Right lobe of liver (tissue), 6 donors: ENCODE measurements around the gene PDPK1. TPM values are rescaled to one million over a fixed set of nuclear protein-coding genes. Genes with fewer than 3 reads are reported as not detected.

ENCODE experiments used
- ATAC-seq, 4 donors: fragments of 200-7000 bp; cut with Tn5 transposase; one replicate each; pipeline ENCODE4 v1.9.1; 2020; ENCODE audit warnings: mild to moderate bottlenecking in 4 of 4, moderate library complexity in 4 of 4
- DNase-seq, 3 donors: peaks; one replicate each; pipeline ENCODE4 v3.0.0-alpha.2; 2020
- H3K27ac ChIP-seq, 3 donors: fragments of 200-600 bp; one replicate each; pipeline ENCODE4 v1.8.0; 2022
- H3K27me3 ChIP-seq, 2 donors: fragments of 200-600 bp; one replicate each; pipeline ENCODE4 v1.8.0; 2022
- H3K36me3 ChIP-seq, 4 donors: fragments of 200-600 bp; sonication (generic) in 1 of 4; one replicate each; pipeline versions ENCODE4 v1.5.1 to v1.8.0; 2017 to 2022; ENCODE audit warnings: control low read depth in 1 of 4
- H3K4me1 ChIP-seq, 4 donors: fragments of 200-600 bp; sonication (generic) in 1 of 4; one replicate each; pipeline versions ENCODE4 v1.5.1 to v1.8.0; 2017 to 2022; ENCODE audit warnings: control low read depth in 1 of 4
- H3K4me3 ChIP-seq, 3 donors: fragments of 200-600 bp; one replicate each; pipeline ENCODE4 v1.8.0; 2022
- H3K9me3 ChIP-seq, 4 donors: fragments of 200-600 bp; sonication (generic) in 1 of 4; one replicate each; pipeline versions ENCODE4 v1.5.1 to v1.8.0; 2017 to 2022; ENCODE audit warnings: control low read depth in 1 of 4
- POLR2A ChIP-seq: fragments of 450-650 bp; IDR thresholded peaks from one replicate; pipeline ENCODE4 v1.6.1; 2017; ENCODE audit warnings: antibody characterized with exemption, mild to moderate bottlenecking
- WGBS: methylation state at CpG from one replicate; pipeline ENCODE4 v1.1.6; 2018; ENCODE audit warnings: low coverage, low lambda C conversion rate; ENCODE audit not compliant: insufficient coverage; ENCODE audit errors: missing lambda C conversion rate; 5-methylcytosine and 5-hydroxymethylcytosine counted together
- intact Hi-C, 2 donors: fragments of 100-400 bp; cut with DNase I; formaldehyde crosslinking; loops; one replicate each; pipeline versions ENCODE4 v1.11.2 to v1.14.1; 2022
- total RNA-seq, 6 experiments: library from RNA; depleted of rRNA in 2 of 6; stranded (reverse); fragments of >200 nt in 2 of 6; fragmentation: NEBNext Ultra II Directional in 3 of 6; extraction: Animal tissue kit (Norgen Biotek cat#: 25700) in 3 of 6; gene quantifications; one replicate each; pipeline versions ENCODE4 v1.1.0 to v1.2.4, GENCODE V29; 2016 to 2023
- TF ChIP-seq, protein P1 (sequence below), 4 donors: fragments of 200-600 bp in 3 of 4; fragments of 450-650 bp in 1 of 4; IDR thresholded peaks; one replicate each; pipeline versions ENCODE4 v1.5.1 to v1.8.0; 2016 to 2022; ENCODE audit warnings: antibody characterized with exemption in 4 of 4, mild to moderate bottlenecking in 2 of 4
- donor health status: DM: no; HTN: yes; CAD: no.
- donor health status: DM: no; HTN: no; CAD: no.
- donor health status: DM: no; HTN: no; CAD: no.
- donor health status: DM: no; HTN: yes; CAD: no.
- donor health status: DM: no; HTN: yes; CAD: no.

Gene PDPK1
- total RNA-seq, 6 experiments from 2014 or later = 20.7 to 28.3 (median 24.5) TPM

DNA sequence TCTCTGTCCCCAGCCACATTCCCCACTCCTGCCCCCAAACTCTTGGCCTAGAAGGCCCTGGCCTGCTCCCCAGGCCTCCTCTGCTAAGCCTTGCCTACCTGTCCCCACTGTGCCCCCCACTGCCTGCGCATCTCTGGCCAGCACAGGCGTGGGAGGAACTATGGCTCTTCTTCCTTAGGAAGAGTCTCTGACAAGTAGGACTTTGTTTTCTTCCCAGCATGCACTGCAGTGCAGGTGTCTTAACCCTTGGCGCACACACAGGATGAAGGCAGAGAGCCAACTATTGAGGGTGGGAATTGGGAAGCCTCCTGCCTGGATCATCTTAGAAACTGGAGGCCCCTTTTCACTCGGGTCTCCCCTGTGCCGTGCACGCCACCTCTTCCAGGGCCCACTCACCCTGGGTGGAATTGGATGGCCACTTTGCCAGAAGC is 14.0 kb upstream of the PDPK1 start:
- peak overlapping the region in 1 of 3 donors; percentile 29 for H3K4me3 ChIP-seq
- WGBS = 15% methylated on average over 3 of the region's 6 CpGs
- no peaks in the 10 kb centered on the region for H3K9me3 ChIP-seq
- peak overlapping the region in 2 of 3 donors; percentile 42 to 85 for H3K27ac ChIP-seq
- peaks cover 0 to 53% (median 26%) of the 10 kb centered on the region in 4 donors for H3K4me1 ChIP-seq
- H3K36me3 ChIP-seq = peaks cover 0 to 20% (median 4%) of the 10 kb centered on the region in 4 donors
- intact Hi-C loops = no loop called here
- peak in 2 of 3 donors; percentile 54 to 58 for DNase-seq
- ATAC-seq = peak in 3 of 4 donors; percentile 3 to 45 (median 7)
- no peaks in the 10 kb centered on the region for H3K27me3 ChIP-seq
- TF ChIP-seq, protein P1, sequence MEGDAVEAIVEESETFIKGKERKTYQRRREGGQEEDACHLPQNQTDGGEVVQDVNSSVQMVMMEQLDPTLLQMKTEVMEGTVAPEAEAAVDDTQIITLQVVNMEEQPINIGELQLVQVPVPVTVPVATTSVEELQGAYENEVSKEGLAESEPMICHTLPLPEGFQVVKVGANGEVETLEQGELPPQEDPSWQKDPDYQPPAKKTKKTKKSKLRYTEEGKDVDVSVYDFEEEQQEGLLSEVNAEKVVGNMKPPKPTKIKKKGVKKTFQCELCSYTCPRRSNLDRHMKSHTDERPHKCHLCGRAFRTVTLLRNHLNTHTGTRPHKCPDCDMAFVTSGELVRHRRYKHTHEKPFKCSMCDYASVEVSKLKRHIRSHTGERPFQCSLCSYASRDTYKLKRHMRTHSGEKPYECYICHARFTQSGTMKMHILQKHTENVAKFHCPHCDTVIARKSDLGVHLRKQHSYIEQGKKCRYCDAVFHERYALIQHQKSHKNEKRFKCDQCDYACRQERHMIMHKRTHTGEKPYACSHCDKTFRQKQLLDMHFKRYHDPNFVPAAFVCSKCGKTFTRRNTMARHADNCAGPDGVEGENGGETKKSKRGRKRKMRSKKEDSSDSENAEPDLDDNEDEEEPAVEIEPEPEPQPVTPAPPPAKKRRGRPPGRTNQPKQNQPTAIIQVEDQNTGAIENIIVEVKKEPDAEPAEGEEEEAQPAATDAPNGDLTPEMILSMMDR (IDR thresholded peaks at IDR 0.05) = no peak
- no peak for TF ChIP-seq POLR2A

DNA sequence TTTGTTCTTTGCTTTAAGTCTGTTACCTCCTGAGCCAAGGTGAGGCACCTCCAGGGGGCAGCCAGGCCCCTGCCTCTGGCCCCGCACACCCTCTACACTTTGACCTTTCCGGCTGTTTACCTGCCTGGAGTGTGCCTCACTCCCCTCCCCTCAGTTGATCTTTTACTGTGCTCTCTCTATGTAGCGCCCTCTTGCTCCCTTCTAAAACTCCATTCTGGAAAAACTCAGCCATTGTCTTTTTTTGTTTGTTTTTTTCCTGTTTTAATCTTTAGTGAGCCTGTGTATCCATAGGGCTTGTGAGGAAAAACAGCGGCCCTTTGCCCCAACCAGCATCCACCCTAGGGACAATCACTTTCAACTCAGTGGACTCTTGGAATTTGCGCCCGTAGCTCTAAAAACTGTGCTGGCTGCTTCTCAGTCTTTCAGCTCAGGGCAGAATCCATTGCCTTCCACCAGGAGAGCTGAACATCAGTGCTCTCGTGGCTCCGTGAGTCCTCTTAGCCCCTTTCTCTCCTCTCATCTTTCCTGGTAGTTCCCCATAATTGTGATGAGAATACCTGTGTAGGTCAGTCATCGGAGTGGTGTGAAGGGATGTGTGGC is 13.4 kb upstream of the PDPK1 start:
- peak overlapping the region in 2 of 3 donors; percentile 42 to 85 for H3K27ac ChIP-seq
- H3K4me3 ChIP-seq = peak overlapping the region in 1 of 3 donors; percentile 15
- H3K36me3 ChIP-seq = peaks cover 0 to 22% (median 4%) of the 10 kb centered on the region in 4 donors
- ATAC-seq (peak; percentile 53 to 80 (median 75)), DNase-seq (peak in 2 of 3 donors; percentile 67 to 73)
- WGBS = 45% methylated on average over 8 of the region's 9 CpGs
- no peaks in the 10 kb centered on the region for H3K9me3 ChIP-seq
- intact Hi-C loops = no loop called here
- H3K27me3 ChIP-seq = no peaks in the 10 kb centered on the region
- TF ChIP-seq, protein P1 (IDR thresholded peaks at IDR 0.05) = peak in 3 of 4 donors; percentile 7 to 31 (median 25)
- no peak for TF ChIP-seq POLR2A
- H3K4me1 ChIP-seq = peaks cover 0 to 47% (median 21%) of the 10 kb centered on the region in 4 donors

DNA sequence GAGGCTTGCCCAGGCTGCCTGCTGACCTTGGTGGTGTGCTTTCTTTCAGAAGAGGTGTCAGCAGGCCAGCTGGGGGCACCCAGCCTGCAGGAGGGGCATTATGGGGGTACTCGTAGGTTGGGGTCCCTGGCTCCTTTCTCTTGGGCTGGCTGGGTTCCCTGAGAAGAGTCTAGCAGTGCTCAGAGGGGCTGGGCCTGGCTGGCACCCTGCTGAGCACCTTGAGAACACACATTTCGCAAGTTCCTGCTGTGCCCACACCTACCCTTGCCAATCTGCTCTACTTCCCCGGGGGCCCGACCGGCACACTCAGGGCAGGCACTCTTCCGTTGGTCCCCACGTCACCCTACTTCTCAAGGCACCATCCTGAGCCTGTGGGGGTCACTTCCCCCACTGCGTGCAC is 11.7 kb upstream of the PDPK1 start:
- WGBS = 50% methylated on average over 4 of the region's 8 CpGs
- no peak overlapping the region for H3K27ac ChIP-seq
- ATAC-seq (no peak), DNase-seq (peak in 2 of 3 donors; percentile 10 to 53)
- no peaks in the 10 kb centered on the region for H3K27me3 ChIP-seq
- no peak for TF ChIP-seq POLR2A
- TF ChIP-seq, protein P1 (IDR thresholded peaks at IDR 0.05) = no peak
- H3K4me3 ChIP-seq = no peak overlapping the region
- intact Hi-C loops = no loop called here
- H3K4me1 ChIP-seq = peaks cover 0 to 41% (median 16%) of the 10 kb centered on the region in 4 donors
- H3K36me3 ChIP-seq = peaks cover 0 to 19% (median 4%) of the 10 kb centered on the region in 4 donors
- H3K9me3 ChIP-seq = no peaks in the 10 kb centered on the region

DNA sequence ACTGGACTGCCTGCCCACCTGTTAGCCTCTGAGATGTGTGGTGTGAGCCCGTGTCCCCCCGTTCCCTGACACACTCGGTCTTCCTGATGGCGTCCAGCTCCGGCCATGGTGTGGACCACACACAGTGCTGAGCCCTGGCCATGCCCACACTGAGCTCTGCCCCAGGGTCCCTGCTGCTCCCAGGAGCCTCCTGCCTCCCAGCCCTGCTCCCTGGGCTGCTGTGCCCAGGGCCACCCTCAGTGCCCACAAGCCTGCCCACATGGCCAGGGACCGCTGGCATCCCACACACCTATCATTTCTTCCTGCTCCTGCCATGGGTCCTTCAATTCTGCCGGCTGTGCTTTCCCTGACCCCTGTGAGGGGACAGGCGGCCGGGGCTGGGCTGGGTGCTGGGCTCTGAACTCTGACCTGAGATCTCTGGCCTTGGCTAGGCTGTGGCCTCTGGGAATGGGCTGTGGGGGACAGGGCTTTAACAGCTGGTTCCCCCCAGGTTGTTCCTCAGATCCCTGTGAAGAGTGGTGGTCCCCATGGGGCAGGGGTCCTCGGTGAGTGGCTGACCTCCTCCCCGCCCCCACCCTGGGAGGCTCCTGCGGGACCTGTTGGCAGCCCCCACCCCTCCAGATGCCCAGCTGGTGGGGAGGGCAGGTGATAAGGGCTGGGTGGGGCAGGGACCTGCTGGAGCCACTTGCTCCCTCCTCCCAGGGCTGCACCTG is 10.6 kb upstream of the PDPK1 start:
- TF ChIP-seq, protein P1 (IDR thresholded peaks at IDR 0.05) = no peak
- no peak for TF ChIP-seq POLR2A
- no peaks in the 10 kb centered on the region for H3K9me3 ChIP-seq
- peaks cover 0 to 43% (median 14%) of the 10 kb centered on the region in 4 donors for H3K4me1 ChIP-seq
- peak in 2 of 3 donors; percentile 18 to 51 for DNase-seq
- ATAC-seq = no peak
- no peaks in the 10 kb centered on the region for H3K27me3 ChIP-seq
- intact Hi-C loops = no loop called here
- no CpG with 5 or more reads among the region's 12 CpGs for WGBS
- no peak overlapping the region for H3K4me3 ChIP-seq
- H3K36me3 ChIP-seq = peaks cover 0 to 18% (median 4%) of the 10 kb centered on the region in 4 donors
- H3K27ac ChIP-seq = peak overlapping the region in 1 of 3 donors; percentile 8
